NT2/D1 (cell line): ENCODE measurements around the gene COL26A1.

ENCODE experiments used
- SUZ12 ChIP-seq: IDR thresholded peaks from 2 replicates; pipeline ENCODE4 v1.6.1; 2011; ENCODE audit not compliant: insufficient read length, insufficient read depth; ENCODE audit errors: extremely low read depth
- YY1 ChIP-seq: IDR thresholded peaks from 2 replicates; pipeline ENCODE4 v1.6.1; 2011; ENCODE audit not compliant: insufficient read length, insufficient read depth
- ZNF274 ChIP-seq: IDR thresholded peaks from 2 replicates; pipeline ENCODE4 v1.6.1; 2011; ENCODE audit warnings: mild to moderate bottlenecking, low read depth, low read length

- TF ChIP-seq ZNF274 (no peak), YY1 (no peak), SUZ12 (no peak)
Measured at GRCh38 chr7:101486433-101487104, 123.9 kb downstream of the COL26A1 start.
